ENCODE data around the gene CCM2.
"Not testable (repeated sequence)": the region's sequence is repeated elsewhere in the genome, so short reads cannot be mapped to it uniquely, and the experiment has no call there.

CCM2 gene

GRCh38 chr7:45106820-45107219 lies 106.8 kb downstream of the CCM2 start:
- H3K4me3 ChIP-seq (ENCODE audit: low read depth, low read length), result no peak overlapping the region

GRCh38 chr7:45107356-45107755 lies 107.4 kb downstream of the CCM2 start:
- H3K27ac ChIP-seq (ENCODE audit: low read depth, low read length), result no peak overlapping the region
- H3K36me3 ChIP-seq (ENCODE audit: insufficient read depth, low read length), result peaks cover 53% of the 10 kb centered on the region
- no peak overlapping the region for H3K4me3 ChIP-seq (ENCODE audit: low read depth, low read length)
- peaks cover 56% of the 10 kb centered on the region for H3K79me2 ChIP-seq (ENCODE audit: control insufficient read depth, insufficient read depth, low read length, unreplicated experiment)
- H3K27me3 ChIP-seq (ENCODE audit: insufficient read depth, low read length), result no peaks in the 10 kb centered on the region
- no peak overlapping the region for H2AFZ ChIP-seq (ENCODE audit: low read length, unreplicated experiment)
- H3K4me1 ChIP-seq (ENCODE audit: control insufficient read depth, insufficient read depth, low read length, unreplicated experiment), result peaks cover 24% of the 10 kb centered on the region

More at GRCh38 chr7:45106820-45107219, 106.8 kb downstream of the CCM2 start:
- Histone ChIP-seq H2AFZ (ENCODE audit: low read length, unreplicated experiment) (no peak overlapping the region), H3K4me1 (ENCODE audit: control insufficient read depth, insufficient read depth, low read length, unreplicated experiment) (peaks cover 24% of the 10 kb centered on the region), H3K27ac (ENCODE audit: low read depth, low read length) (no peak overlapping the region), H3K79me2 (ENCODE audit: control insufficient read depth, insufficient read depth, low read length, unreplicated experiment) (peaks cover 56% of the 10 kb centered on the region), H3K36me3 (ENCODE audit: insufficient read depth, low read length) (peaks cover 54% of the 10 kb centered on the region), H3K27me3 (ENCODE audit: insufficient read depth, low read length) (no peaks in the 10 kb centered on the region)

GRCh38 chr7:45108863-45109262 lies 108.9 kb downstream of the CCM2 start:
- peak overlapping the region; percentile 41; the same call in 1 of the 2 replicates for H3K4me3 ChIP-seq (ENCODE audit: low read depth, low read length)
- H3K79me2 ChIP-seq (ENCODE audit: control insufficient read depth, insufficient read depth, low read length, unreplicated experiment), result peaks cover 56% of the 10 kb centered on the region
- no peaks in the 10 kb centered on the region for H3K27me3 ChIP-seq (ENCODE audit: insufficient read depth, low read length)
- H3K36me3 ChIP-seq (ENCODE audit: insufficient read depth, low read length), result peaks cover 46% of the 10 kb centered on the region
- H3K27ac ChIP-seq (ENCODE audit: low read depth, low read length), result no peak overlapping the region
- H2AFZ ChIP-seq (ENCODE audit: low read length, unreplicated experiment), result no peak overlapping the region
- H3K4me1 ChIP-seq (ENCODE audit: control insufficient read depth, insufficient read depth, low read length, unreplicated experiment), result peaks cover 24% of the 10 kb centered on the region

GRCh38 chr7:45111298-45112223 lies 111.6 kb downstream of the CCM2 start, which contains the start of gene TBRG4:
Gene TBRG4, minus strand, starts transcription at chr7:45111697. Its CDS starts 2,460 bp downstream, at chr7:45109237.
- H3K27ac ChIP-seq (ENCODE audit: low read depth, low read length), result peak within 1 kb of the TSS; percentile 87
- peaks cover 48% of the 10 kb centered on the region for H3K79me2 ChIP-seq (ENCODE audit: control insufficient read depth, insufficient read depth, low read length, unreplicated experiment)
- peak within 1 kb of the TSS; percentile 86 for H2AFZ ChIP-seq (ENCODE audit: low read length, unreplicated experiment)
- peak within 1 kb of the TSS; percentile 88 for H3K4me3 ChIP-seq (ENCODE audit: low read depth, low read length)
- H3K4me1 ChIP-seq (ENCODE audit: control insufficient read depth, insufficient read depth, low read length, unreplicated experiment), result peaks cover 24% of the 10 kb centered on the region
- H3K36me3 ChIP-seq (ENCODE audit: insufficient read depth, low read length), result peaks cover 28% of the 10 kb centered on the region
- peaks cover 16% of the 10 kb centered on the region for H3K27me3 ChIP-seq (ENCODE audit: insufficient read depth, low read length)

- Histone ChIP-seq H3K27ac (ENCODE audit: low read depth, low read length) (no peak overlapping the region), H3K27me3 (ENCODE audit: insufficient read depth, low read length) (peaks cover 27% of the 10 kb centered on the region), H3K79me2 (ENCODE audit: control insufficient read depth, insufficient read depth, low read length, unreplicated experiment) (peaks cover 37% of the 10 kb centered on the region), H2AFZ (ENCODE audit: low read length, unreplicated experiment) (no peak overlapping the region), H3K4me1 (ENCODE audit: control insufficient read depth, insufficient read depth, low read length, unreplicated experiment) (peaks cover 22% of the 10 kb centered on the region), H3K4me3 (ENCODE audit: low read depth, low read length) (peak overlapping the region; percentile 88), H3K36me3 (ENCODE audit: insufficient read depth, low read length) (peaks cover 17% of the 10 kb centered on the region)
Observed at GRCh38 chr7:45112648-45113047, 112.6 kb downstream of the CCM2 start.

- Histone ChIP-seq H3K79me2 (ENCODE audit: control insufficient read depth, insufficient read depth, low read length, unreplicated experiment) (peaks cover 21% of the 10 kb centered on the region), H3K27me3 (ENCODE audit: insufficient read depth, low read length) (peaks cover 27% of the 10 kb centered on the region)
- H3K36me3 ChIP-seq (ENCODE audit: insufficient read depth, low read length); H3K27ac ChIP-seq (ENCODE audit: low read depth, low read length); H2AFZ ChIP-seq (ENCODE audit: low read length, unreplicated experiment); H3K4me1 ChIP-seq (ENCODE audit: control insufficient read depth, insufficient read depth, low read length, unreplicated experiment); H3K4me3 ChIP-seq (ENCODE audit: low read depth, low read length): not testable (repeated sequence)
Observed at GRCh38 chr7:45114257-45114656, 114.3 kb downstream of the CCM2 start.

- Histone ChIP-seq H2AFZ (ENCODE audit: low read length, unreplicated experiment) (no peak overlapping the region), H3K36me3 (ENCODE audit: insufficient read depth, low read length) (no peaks in the 10 kb centered on the region), H3K27ac (ENCODE audit: low read depth, low read length) (no peak overlapping the region)
Observed at GRCh38 chr7:45114926-45115325, 114.9 kb downstream of the CCM2 start.

GRCh38 chr7:45116048-45116447 lies 116.0 kb downstream of the CCM2 start:
- H3K27ac ChIP-seq (ENCODE audit: low read depth, low read length), result no peak overlapping the region
- no peak overlapping the region for H2AFZ ChIP-seq (ENCODE audit: low read length, unreplicated experiment)
- peaks cover 27% of the 10 kb centered on the region for H3K27me3 ChIP-seq (ENCODE audit: insufficient read depth, low read length)
- no peaks in the 10 kb centered on the region for H3K4me1 ChIP-seq (ENCODE audit: control insufficient read depth, insufficient read depth, low read length, unreplicated experiment)
- H3K4me3 ChIP-seq (ENCODE audit: low read depth, low read length), result no peak overlapping the region
- no peaks in the 10 kb centered on the region for H3K36me3 ChIP-seq (ENCODE audit: insufficient read depth, low read length)
- H3K79me2 ChIP-seq (ENCODE audit: control insufficient read depth, insufficient read depth, low read length, unreplicated experiment), result peaks cover 5% of the 10 kb centered on the region

More at GRCh38 chr7:45114926-45115325, 114.9 kb downstream of the CCM2 start:
- peaks cover 4% of the 10 kb centered on the region for H3K4me1 ChIP-seq (ENCODE audit: control insufficient read depth, insufficient read depth, low read length, unreplicated experiment)
- H3K27me3 ChIP-seq (ENCODE audit: insufficient read depth, low read length), result peaks cover 27% of the 10 kb centered on the region
- no peak overlapping the region for H3K4me3 ChIP-seq (ENCODE audit: low read depth, low read length)
- H3K79me2 ChIP-seq (ENCODE audit: control insufficient read depth, insufficient read depth, low read length, unreplicated experiment), result peaks cover 16% of the 10 kb centered on the region

- no peaks in the 10 kb centered on the region for H3K36me3 ChIP-seq (ENCODE audit: insufficient read depth, low read length)
- no peak overlapping the region for H3K27ac ChIP-seq (ENCODE audit: low read depth, low read length)
- H3K79me2 ChIP-seq (ENCODE audit: control insufficient read depth, insufficient read depth, low read length, unreplicated experiment), result no peaks in the 10 kb centered on the region
- H3K4me3 ChIP-seq (ENCODE audit: low read depth, low read length), result no peak overlapping the region
- H2AFZ ChIP-seq (ENCODE audit: low read length, unreplicated experiment), result no peak overlapping the region
- no peaks in the 10 kb centered on the region for H3K4me1 ChIP-seq (ENCODE audit: control insufficient read depth, insufficient read depth, low read length, unreplicated experiment)
- H3K27me3 ChIP-seq (ENCODE audit: insufficient read depth, low read length), result peaks cover 27% of the 10 kb centered on the region
Observed at GRCh38 chr7:45117582-45117981, 117.6 kb downstream of the CCM2 start.

GRCh38 chr7:45118292-45118691 lies 118.3 kb downstream of the CCM2 start:
- H3K27me3 ChIP-seq (ENCODE audit: insufficient read depth, low read length), result peaks cover 27% of the 10 kb centered on the region

GRCh38 chr7:45118889-45119331 lies 118.9 kb downstream of the CCM2 start:
- Histone ChIP-seq H2AFZ (ENCODE audit: low read length, unreplicated experiment) (no peak overlapping the region), H3K27ac (ENCODE audit: low read depth, low read length) (no peak overlapping the region), H3K4me3 (ENCODE audit: low read depth, low read length) (no peak overlapping the region), H3K79me2 (ENCODE audit: control insufficient read depth, insufficient read depth, low read length, unreplicated experiment) (no peaks in the 10 kb centered on the region), H3K4me1 (ENCODE audit: control insufficient read depth, insufficient read depth, low read length, unreplicated experiment) (no peaks in the 10 kb centered on the region), H3K36me3 (ENCODE audit: insufficient read depth, low read length) (no peaks in the 10 kb centered on the region), H3K27me3 (ENCODE audit: insufficient read depth, low read length) (peaks cover 27% of the 10 kb centered on the region)

More at GRCh38 chr7:45118292-45118691, 118.3 kb downstream of the CCM2 start:
- H3K4me1 ChIP-seq (ENCODE audit: control insufficient read depth, insufficient read depth, low read length, unreplicated experiment), result no peaks in the 10 kb centered on the region
- no peak overlapping the region for H3K27ac ChIP-seq (ENCODE audit: low read depth, low read length)
- no peak overlapping the region for H3K4me3 ChIP-seq (ENCODE audit: low read depth, low read length)
- H3K79me2 ChIP-seq (ENCODE audit: control insufficient read depth, insufficient read depth, low read length, unreplicated experiment), result no peaks in the 10 kb centered on the region
- H3K36me3 ChIP-seq (ENCODE audit: insufficient read depth, low read length), result no peaks in the 10 kb centered on the region
- no peak overlapping the region for H2AFZ ChIP-seq (ENCODE audit: low read length, unreplicated experiment)
